Measurements from ENCODE around the gene N4BP2.
"Not testable (repeated sequence)": the region's sequence is repeated elsewhere in the genome, so short reads cannot be mapped to it uniquely, and the experiment has no call there.

DNA sequence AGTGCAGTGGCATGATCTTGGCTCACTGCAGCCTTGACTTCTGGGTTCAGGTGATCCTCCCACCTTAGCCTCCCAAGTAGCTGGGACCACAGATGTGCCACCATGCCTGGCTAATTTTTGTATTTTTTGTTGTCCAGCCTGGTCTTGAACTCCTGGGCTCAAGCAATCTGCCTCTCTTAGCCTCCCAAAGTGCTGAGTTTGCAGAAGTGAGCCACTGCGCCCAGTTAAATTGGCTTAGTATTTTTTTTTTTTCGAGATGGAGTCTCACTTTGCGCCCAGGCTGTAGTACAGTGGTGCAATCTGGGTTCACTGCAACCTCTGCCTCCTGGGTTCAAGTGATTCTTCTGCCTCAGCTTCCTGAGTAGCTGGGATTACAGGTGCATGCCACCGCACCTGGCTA is 50.5 kb downstream of the N4BP2 start:
- not testable (repeated sequence) for TF ChIP-seq BHLHE40 (IDR thresholded peaks at IDR 0.05; ENCODE audit: borderline replicate concordance); NFRKB (IDR thresholded peaks at IDR 0.05); SUZ12 (IDR thresholded peaks at IDR 0.05); ZNF384 (IDR thresholded peaks at IDR 0.05)
